Fibroblast of lung (primary cell): ENCODE data around the gene PLEKHA4. TPM values are rescaled to one million over a fixed set of nuclear protein-coding genes. Genes with fewer than 3 reads are reported as not detected.

ENCODE experiments used
- DNase-seq, 2 donors: peaks; one replicate each; pipeline versions ENCODE4 v3.0.0 to v3.0.0-alpha.2; 2010; ENCODE audit warnings: low read depth in 2 of 2
- H2AFZ ChIP-seq: 2 replicates; pipeline ENCODE4 v1.5.1; 2012; ENCODE audit warnings: low read length, control low read depth, inconsistent platforms
- H3K27ac ChIP-seq: 2 replicates; pipeline ENCODE4 v1.5.1; 2011; ENCODE audit warnings: low read length, control low read depth; ENCODE audit not compliant: insufficient read depth
- H3K27me3 ChIP-seq: 2 replicates; pipeline ENCODE4 v1.5.1; 2011; ENCODE audit warnings: mild to moderate bottlenecking, low read length; ENCODE audit not compliant: control insufficient read depth, insufficient read depth
- H3K36me3 ChIP-seq: 2 replicates; pipeline ENCODE4 v1.5.1; 2011; ENCODE audit warnings: low read length; ENCODE audit not compliant: control insufficient read depth, insufficient read depth
- H3K4me1 ChIP-seq: 2 replicates; pipeline ENCODE4 v1.5.1; 2011; ENCODE audit warnings: low read length; ENCODE audit not compliant: control insufficient read depth, insufficient read depth; ENCODE audit errors: extremely low read depth
- H3K4me2 ChIP-seq: 2 replicates; pipeline ENCODE4 v1.5.1; 2011; ENCODE audit warnings: low read length, control low read depth; ENCODE audit not compliant: insufficient read depth; ENCODE audit errors: extremely low read depth
- H3K4me3 ChIP-seq, 4 experiments: fragments of 200-600 bp in 1 of 4; sonication (generic) in 1 of 4; replicated peaks in 1 of 4; 2 replicates each; pipeline ENCODE4 v1.5.1; 2011 to 2016; ENCODE audit warnings: low read length in 4 of 4, low read depth in 3 of 4, mild to moderate bottlenecking in 3 of 4, control low read depth in 2 of 4, inconsistent platforms in 1 of 4, mixed read lengths in 1 of 4; ENCODE audit not compliant: insufficient read depth in 1 of 4; ENCODE audit errors: control extremely low read depth in 1 of 4
- H3K79me2 ChIP-seq: 2 replicates; pipeline ENCODE4 v1.5.1; 2012; ENCODE audit warnings: mild to moderate bottlenecking, low read length, inconsistent platforms; ENCODE audit not compliant: control insufficient read depth, insufficient read depth
- H3K9ac ChIP-seq: 2 replicates; pipeline ENCODE4 v1.5.1; 2011; ENCODE audit warnings: mild to moderate bottlenecking, low read length, control low read depth; ENCODE audit not compliant: insufficient read depth
- H3K9me3 ChIP-seq: 2 replicates; pipeline ENCODE4 v1.5.1; 2012; ENCODE audit warnings: low read depth, low read length; ENCODE audit not compliant: control insufficient read depth, insufficient read depth
- H4K20me1 ChIP-seq: 2 replicates; pipeline ENCODE4 v1.5.1; 2011; ENCODE audit warnings: low read length; ENCODE audit not compliant: control insufficient read depth, insufficient read depth; ENCODE audit errors: extremely low read depth
- EZH2 ChIP-seq: IDR thresholded peaks from 2 replicates; pipeline ENCODE4 v1.5.1; 2012; ENCODE audit warnings: low read length, control low read depth, mild to moderate bottlenecking; ENCODE audit errors: missing control alignments
- polyA plus RNA-seq, 2 donors: library from polyadenylated mRNA; depleted of rRNA in 1 of 2; stranded (reverse) in 1 of 2; unstranded in 1 of 2; fragments of >200 nt; gene quantifications; 2 replicates each; pipeline ENCODE4 v1.2.1, GENCODE V29; 2011 to 2012; ENCODE audit warnings: missing spikeins in 1 of 2
- total RNA-seq: library from RNA; depleted of rRNA; stranded (reverse); fragments of >200 nt; gene quantifications from 2 replicates; pipeline ENCODE4 v1.2.1, GENCODE V29; 2014
- TF ChIP-seq, protein P1 (sequence below), 2 donors: IDR thresholded peaks in 1 of 2; conservative IDR thresholded peaks in 1 of 2; 1 replicate in 1 of 2; 2 replicates in 1 of 2; pipeline ENCODE4 v1.5.1; 2011 to 2012; ENCODE audit warnings: low read length in 2 of 2, control low read depth in 1 of 2, inconsistent platforms in 1 of 2, low read depth in 1 of 2, mild to moderate bottlenecking in 1 of 2

PLEKHA4 gene
- total and polyA plus RNA-seq, 2 donors (not counting 1 experiment from before 2014, with no cell fraction given), result 6.6 to 20.0 TPM

DNA sequence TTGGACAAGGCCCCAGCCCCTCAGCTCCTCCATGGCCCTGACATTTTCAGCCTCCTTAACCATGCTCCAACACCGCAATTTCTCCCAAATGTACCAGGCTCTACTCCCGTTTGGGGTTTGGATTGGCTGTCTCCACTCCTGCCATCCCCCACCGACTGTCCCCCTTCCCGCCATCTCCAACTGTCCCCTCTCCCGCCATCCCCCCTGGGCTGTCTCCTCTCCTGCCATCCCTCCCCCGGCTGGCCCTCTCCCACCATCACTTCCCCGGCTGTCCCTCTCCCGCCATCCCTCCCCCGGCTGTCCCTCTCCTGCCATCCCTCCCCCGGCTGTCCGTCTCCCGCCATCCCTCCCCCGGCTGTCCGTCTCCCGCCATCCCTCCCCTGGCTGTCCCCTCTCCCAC, 63.0 kb downstream of the PLEKHA4 start:
- Histone ChIP-seq H4K20me1 (no peaks in the 10 kb centered on the region), H3K9me3 (no peaks in the 10 kb centered on the region), H3K27ac (no peak overlapping the region), H3K4me3 (no peak overlapping the region), H3K36me3 (peaks cover 2% of the 10 kb centered on the region), H3K9ac (no peak overlapping the region), H3K4me2 (no peak overlapping the region), H3K79me2 (no peaks in the 10 kb centered on the region), H2AFZ (no peak overlapping the region), H3K4me1 (no peaks in the 10 kb centered on the region), H3K27me3 (no peaks in the 10 kb centered on the region)
- no peak for TF ChIP-seq EZH2
- TF ChIP-seq, protein P1, sequence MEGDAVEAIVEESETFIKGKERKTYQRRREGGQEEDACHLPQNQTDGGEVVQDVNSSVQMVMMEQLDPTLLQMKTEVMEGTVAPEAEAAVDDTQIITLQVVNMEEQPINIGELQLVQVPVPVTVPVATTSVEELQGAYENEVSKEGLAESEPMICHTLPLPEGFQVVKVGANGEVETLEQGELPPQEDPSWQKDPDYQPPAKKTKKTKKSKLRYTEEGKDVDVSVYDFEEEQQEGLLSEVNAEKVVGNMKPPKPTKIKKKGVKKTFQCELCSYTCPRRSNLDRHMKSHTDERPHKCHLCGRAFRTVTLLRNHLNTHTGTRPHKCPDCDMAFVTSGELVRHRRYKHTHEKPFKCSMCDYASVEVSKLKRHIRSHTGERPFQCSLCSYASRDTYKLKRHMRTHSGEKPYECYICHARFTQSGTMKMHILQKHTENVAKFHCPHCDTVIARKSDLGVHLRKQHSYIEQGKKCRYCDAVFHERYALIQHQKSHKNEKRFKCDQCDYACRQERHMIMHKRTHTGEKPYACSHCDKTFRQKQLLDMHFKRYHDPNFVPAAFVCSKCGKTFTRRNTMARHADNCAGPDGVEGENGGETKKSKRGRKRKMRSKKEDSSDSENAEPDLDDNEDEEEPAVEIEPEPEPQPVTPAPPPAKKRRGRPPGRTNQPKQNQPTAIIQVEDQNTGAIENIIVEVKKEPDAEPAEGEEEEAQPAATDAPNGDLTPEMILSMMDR (conservative IDR thresholded peaks at IDR 0.05 in 1 of 2, IDR thresholded peaks at IDR 0.05 in 1 of 2; ENCODE audit: low read depth in 1 of 2, low read length in 2 of 2), result no peak
- no peak for DNase-seq

GRCh38 chr19:48804496-48804895, 63.9 kb downstream of the PLEKHA4 start:
- H3K4me1 ChIP-seq, result no peaks in the 10 kb centered on the region
- no peak overlapping the region for H3K4me2 ChIP-seq
- TF ChIP-seq EZH2, result no peak
- no peak overlapping the region for H3K9ac ChIP-seq
- peaks cover 2% of the 10 kb centered on the region for H3K36me3 ChIP-seq
- H3K27me3 ChIP-seq, result no peaks in the 10 kb centered on the region
- no peaks in the 10 kb centered on the region for H4K20me1 ChIP-seq
- H3K27ac ChIP-seq, result no peak overlapping the region
- DNase-seq, result no peak
- H3K79me2 ChIP-seq, result no peaks in the 10 kb centered on the region
- no peaks in the 10 kb centered on the region for H3K9me3 ChIP-seq
- no peak overlapping the region for H3K4me3 ChIP-seq
- H2AFZ ChIP-seq, result no peak overlapping the region

GRCh38 chr19:48802623-48803022, 65.8 kb downstream of the PLEKHA4 start:
- no peak overlapping the region for H3K4me2 ChIP-seq
- TF ChIP-seq EZH2, result no peak
- TF ChIP-seq, protein P1 (conservative IDR thresholded peaks at IDR 0.05 in 1 of 2, IDR thresholded peaks at IDR 0.05 in 1 of 2; ENCODE audit: low read depth in 1 of 2, low read length in 2 of 2), result no peak
- H3K4me3 ChIP-seq, result no peak overlapping the region
- H3K4me1 ChIP-seq, result no peaks in the 10 kb centered on the region
- H4K20me1 ChIP-seq, result no peaks in the 10 kb centered on the region
- peaks cover 1% of the 10 kb centered on the region for H3K36me3 ChIP-seq
- DNase-seq, result no peak
- no peak overlapping the region for H3K27ac ChIP-seq
- no peaks in the 10 kb centered on the region for H3K79me2 ChIP-seq
- H2AFZ ChIP-seq, result no peak overlapping the region
- H3K9me3 ChIP-seq, result no peaks in the 10 kb centered on the region
- H3K9ac ChIP-seq, result no peak overlapping the region
- no peaks in the 10 kb centered on the region for H3K27me3 ChIP-seq
